ENCODE results near the gene DDX1. TPM values are rescaled to one million over a fixed set of nuclear protein-coding genes. Genes with fewer than 3 reads are reported as not detected.
"Not testable (repeated sequence)": the region's sequence is repeated elsewhere in the genome, so short reads cannot be mapped to it uniquely, and the experiment has no call there.

The DDX1 gene
- total RNA-seq, 2 donors from 2014 or later, result 39.0 to 50.7 TPM

DNA sequence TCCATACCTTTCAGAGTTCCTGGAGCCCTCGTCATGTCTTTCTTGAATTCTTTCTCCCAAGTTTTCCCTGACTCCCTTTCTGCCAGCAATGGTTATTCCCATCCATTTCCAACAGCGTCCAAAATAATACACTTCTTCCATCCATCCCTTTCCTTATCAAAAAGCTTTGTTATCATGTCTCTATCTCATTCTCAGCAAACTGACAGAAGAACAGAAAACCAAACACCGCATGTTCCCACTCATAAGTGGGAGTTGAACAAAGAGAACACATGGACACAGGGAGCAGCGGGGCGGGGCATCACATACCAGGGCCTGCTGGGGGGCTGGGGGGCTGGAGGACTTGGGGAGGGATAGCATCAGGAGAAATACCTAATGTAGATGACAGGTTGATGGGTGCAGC lies 86.7 kb downstream of the DDX1 start:
- no peak for DNase-seq (ENCODE audit: low spot score)
- no peak overlapping the region for H3K27ac ChIP-seq
- H3K27me3 ChIP-seq (replicated peaks; ENCODE audit: insufficient read depth), result no peaks in the 10 kb centered on the region
- no peaks in the 10 kb centered on the region for H3K36me3 ChIP-seq
- WGBS, result 87% methylated on average over 5 of the region's 5 CpGs
- H3K4me1 ChIP-seq (replicated peaks), result no peaks in the 10 kb centered on the region
- H3K9me3 ChIP-seq, result no peaks in the 10 kb centered on the region
- intact Hi-C loops (cut with DNase I), result no loop called here
- H3K4me3 ChIP-seq, result no peak overlapping the region
- no peak for TF ChIP-seq POLR2A (IDR thresholded peaks at IDR 0.05)

DNA sequence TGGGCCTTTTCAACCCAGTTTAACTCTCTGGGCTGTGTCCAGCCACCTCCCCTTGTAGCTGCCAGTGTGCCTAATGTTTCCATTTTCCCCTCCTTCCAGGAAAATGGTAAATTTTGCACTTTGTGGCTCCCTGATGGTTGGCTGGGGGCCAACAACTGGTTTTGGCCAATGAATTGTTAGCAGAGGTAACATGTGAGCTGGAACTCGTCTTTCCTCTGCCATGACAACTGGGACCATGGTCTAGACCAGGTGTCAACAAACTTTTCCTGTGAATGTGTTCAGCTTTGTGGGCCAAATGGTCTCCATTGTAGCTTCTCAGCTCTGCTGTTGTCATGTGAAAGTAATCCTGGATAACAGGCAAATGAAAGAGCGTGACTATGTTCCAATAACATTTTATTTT lies 87.2 kb downstream of the DDX1 start:
- no peaks in the 10 kb centered on the region for H3K4me1 ChIP-seq (replicated peaks)
- H3K27me3 ChIP-seq (replicated peaks; ENCODE audit: insufficient read depth), result no peaks in the 10 kb centered on the region
- no peak for DNase-seq (ENCODE audit: low spot score)
- no peak overlapping the region for H3K4me3 ChIP-seq
- TF ChIP-seq POLR2AphosphoS5 (IDR thresholded peaks at IDR 0.05) (no peak), CTCF (IDR thresholded peaks at IDR 0.05) (no peak), POLR2A (IDR thresholded peaks at IDR 0.05) (no peak)
- intact Hi-C loops (cut with DNase I), result no loop called here
- H3K27ac ChIP-seq, result no peak overlapping the region
- no peaks in the 10 kb centered on the region for H3K36me3 ChIP-seq
- WGBS, result 91% methylated on average over 2 of the region's 2 CpGs
- no peaks in the 10 kb centered on the region for H3K9me3 ChIP-seq

DNA sequence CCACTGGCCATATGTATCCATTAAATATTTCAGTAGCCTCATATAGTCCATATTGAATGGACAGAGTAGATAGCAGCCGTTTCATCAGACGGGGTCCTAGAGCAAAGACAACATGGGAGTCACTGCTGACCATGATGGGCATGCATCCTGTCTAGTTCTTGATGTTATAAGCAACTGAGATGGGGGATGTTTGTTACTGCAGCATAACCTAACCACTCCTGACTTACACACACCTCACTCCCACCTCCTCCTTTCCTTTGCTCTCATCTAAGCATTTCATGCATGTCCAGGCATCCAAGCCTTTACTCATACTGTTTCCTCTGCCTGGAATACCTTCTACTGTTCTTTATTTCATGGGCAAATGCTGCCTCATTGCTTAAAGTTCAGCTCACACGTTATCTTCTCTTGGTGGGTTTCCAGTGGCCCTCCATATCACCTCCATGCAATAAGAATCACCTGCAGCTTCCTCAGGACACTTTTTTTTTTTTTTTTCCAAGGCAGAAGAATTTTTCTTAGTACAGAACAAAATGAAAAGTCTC lies 87.8 kb downstream of the DDX1 start:
- intact Hi-C loops (cut with DNase I), result no loop called here
- Histone ChIP-seq H3K27ac (no peak overlapping the region), H3K27me3 (replicated peaks; ENCODE audit: insufficient read depth) (no peaks in the 10 kb centered on the region), H3K4me3 (no peak overlapping the region), H3K36me3 (no peaks in the 10 kb centered on the region), H3K4me1 (replicated peaks) (no peaks in the 10 kb centered on the region), H3K9me3 (no peaks in the 10 kb centered on the region)
- DNase-seq (ENCODE audit: low spot score), result no peak
- 88% methylated on average over 3 of the region's 3 CpGs for WGBS
- no peak for TF ChIP-seq POLR2AphosphoS5 (IDR thresholded peaks at IDR 0.05)
- no peak for TF ChIP-seq CTCF (IDR thresholded peaks at IDR 0.05)
- TF ChIP-seq POLR2A (IDR thresholded peaks at IDR 0.05), result no peak

DNA sequence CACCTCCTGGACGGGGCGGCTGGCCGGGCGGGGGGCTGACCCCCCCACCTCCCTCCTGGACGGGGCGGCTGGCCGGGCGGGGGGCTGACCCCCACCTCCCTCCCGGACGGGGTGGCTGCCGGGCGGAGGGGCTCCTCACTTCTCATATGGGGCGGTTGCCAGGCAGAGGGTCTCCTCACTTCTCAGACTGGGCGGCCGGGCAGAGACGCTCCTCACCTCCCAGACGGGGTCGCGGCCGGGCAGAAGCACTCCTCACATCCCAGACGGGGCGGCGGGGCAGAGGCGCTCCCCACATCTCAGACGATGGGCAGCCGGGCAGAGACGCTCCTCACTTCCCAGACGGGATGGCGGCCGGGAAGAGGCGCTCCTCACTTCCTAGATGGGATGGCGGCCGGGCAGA lies 88.5 kb downstream of the DDX1 start:
- H3K4me1 ChIP-seq (replicated peaks); H3K27me3 ChIP-seq (replicated peaks; ENCODE audit: insufficient read depth); H3K9me3 ChIP-seq; DNase-seq (ENCODE audit: low spot score); intact Hi-C loops (cut with DNase I); H3K4me3 ChIP-seq; H3K36me3 ChIP-seq; H3K27ac ChIP-seq: not testable (repeated sequence)
- 94% methylated on average over 10 of the region's 33 CpGs for WGBS

Other genes starting within 250 kb of the DDX1 start
- 10 to 100 TPM; 34.8 to 55.0 TPM for gene NBAS, start 30.5 kb upstream of the DDX1 start, total RNA-seq